B cell (primary cell): ENCODE data around the gene GADD45A. TPM values are rescaled to one million over a fixed set of nuclear protein-coding genes. Genes with fewer than 3 reads are reported as not detected.

ENCODE experiments used
- ATAC-seq: fragments of 200-7000 bp; cut with Tn5 transposase; one replicate; pipeline ENCODE4 v1.10.0; 2021; ENCODE audit warnings: low read depth, mild to moderate bottlenecking, moderate number of reproducible peaks, moderate library complexity
- CTCF ChIA-PET: fragments of 350-600 bp; sonication (Branson Sonifier 250); formaldehyde crosslinking; loops from one replicate; lab custom pipeline; 2021; ENCODE audit warnings: antibody characterized with exemption, inconsistent platforms; lab: Charles Lee
- POLR2A ChIA-PET: fragments of 350-600 bp; sonication (Branson Sonifier 250); formaldehyde crosslinking; loops from one replicate; lab custom pipeline; 2021; ENCODE audit warnings: antibody characterized with exemption; lab: Charles Lee
- DNase-seq: peaks from one replicate; pipeline ENCODE4 v3.0.0; 2013
- H2AFZ ChIP-seq: 2 replicates; pipeline ENCODE4 v1.6.1; 2012; ENCODE audit warnings: mild to moderate bottlenecking, low read depth, low read length; ENCODE audit not compliant: insufficient read depth, poor library complexity, severe bottlenecking
- H3K27ac ChIP-seq, 2 donors: 1 replicate in 1 of 2; 2 replicates in 1 of 2; pipeline ENCODE4 v1.5.1; 2012 to 2013; ENCODE audit warnings: low read length in 2 of 2, mild to moderate bottlenecking in 2 of 2, moderate library complexity in 1 of 2
- H3K27me3 ChIP-seq, 4 experiments: fragments of 200-600 bp in 1 of 4; sonication (generic) in 1 of 4; replicated peaks in 1 of 4; 1 replicate in 2 of 4; 2 replicates in 2 of 4; pipeline versions ENCODE4 v1.6.1 to v1.7.0; 2013 to 2016; ENCODE audit warnings: low read length in 3 of 4, mild to moderate bottlenecking in 2 of 4, mixed read lengths in 1 of 4, moderate library complexity in 1 of 4; ENCODE audit not compliant: insufficient read depth in 4 of 4, control insufficient read depth in 3 of 4; ENCODE audit errors: control extremely low read depth in 1 of 4
- H3K36me3 ChIP-seq, 2 experiments: replicated peaks in 1 of 2; 1 replicate in 1 of 2; 2 replicates in 1 of 2; pipeline versions ENCODE4 v1.6.1 to v1.7.1; 2013; ENCODE audit warnings: low read length in 1 of 2; ENCODE audit not compliant: insufficient read depth in 2 of 2, control insufficient read depth in 1 of 2; ENCODE audit errors: control extremely low read depth in 1 of 2, extremely low read depth in 1 of 2
- H3K4me1 ChIP-seq, 2 donors: fragments of 200-600 bp in 1 of 2; sonication (generic) in 1 of 2; 1 replicate in 1 of 2; 2 replicates in 1 of 2; pipeline versions ENCODE4 v1.5.1 to v1.6.1; 2013 to 2017; ENCODE audit warnings: low read length in 2 of 2; ENCODE audit not compliant: control insufficient read depth in 2 of 2, insufficient read depth in 2 of 2
- H3K4me2 ChIP-seq: replicated peaks from 2 replicates; pipeline ENCODE3; 2012; ENCODE audit warnings: mild to moderate bottlenecking, low read depth, low read length; ENCODE audit not compliant: poor library complexity, severe bottlenecking
- H3K4me3 ChIP-seq, 5 experiments: fragments of 200-600 bp in 1 of 5; sonication (generic) in 1 of 5; 1 replicate in 3 of 5; 2 replicates in 2 of 5; pipeline versions ENCODE4 v1.5.1 to v1.7.0; 2011 to 2016; ENCODE audit warnings: low read length in 4 of 5, mild to moderate bottlenecking in 4 of 5, low read depth in 2 of 5, control low read depth in 1 of 5, moderate library complexity in 1 of 5; ENCODE audit not compliant: insufficient read depth in 1 of 5; ENCODE audit errors: control extremely low read depth in 1 of 5, extremely low read depth in 1 of 5
- H3K79me2 ChIP-seq: fragments of 200-600 bp; sonication (generic); one replicate; pipeline ENCODE4 v1.6.0; 2016; ENCODE audit warnings: low read length; ENCODE audit not compliant: control insufficient read depth, insufficient read depth
- H3K9ac ChIP-seq: fragments of 200-600 bp; sonication (generic); 2 replicates; pipeline ENCODE4 v1.6.1; 2017; ENCODE audit warnings: mild to moderate bottlenecking, low read length, moderate library complexity
- H3K9me3 ChIP-seq, 3 donors: one replicate each; pipeline versions ENCODE4 v1.6.1 to v1.7.1; 2013; ENCODE audit warnings: low read length in 2 of 3; ENCODE audit not compliant: control insufficient read depth in 2 of 3, insufficient read depth in 1 of 3; ENCODE audit errors: control extremely low read depth in 1 of 3
- H4K20me1 ChIP-seq: 2 replicates; pipeline ENCODE4 v1.6.0; 2012; ENCODE audit warnings: mild to moderate bottlenecking, low read length; ENCODE audit not compliant: insufficient read depth, control insufficient read depth, poor library complexity, severe bottlenecking
- H3K27ac Mint-ChIP-seq: one replicate; pipeline ENCODE4 v1.8.0; 2021; ENCODE audit warnings: mixed read lengths
- H3K27me3 Mint-ChIP-seq: one replicate; pipeline ENCODE4 v1.8.0; 2021; ENCODE audit warnings: mixed read lengths
- H3K4me1 Mint-ChIP-seq: one replicate; pipeline ENCODE4 v1.8.0; 2021; ENCODE audit warnings: mixed read lengths
- H3K4me3 Mint-ChIP-seq: one replicate; pipeline ENCODE4 v1.8.0; 2021; ENCODE audit warnings: mixed read lengths
- H3K9me3 Mint-ChIP-seq: one replicate; pipeline ENCODE4 v1.8.0; 2022; ENCODE audit warnings: mixed read lengths; ENCODE audit not compliant: insufficient read depth
- CTCF ChIP-seq: fragments of 200-600 bp; IDR thresholded peaks from one replicate; pipeline ENCODE4 v1.8.0; 2022; ENCODE audit warnings: antibody characterized with exemption, mild to moderate bottlenecking
- EZH2 ChIP-seq: IDR thresholded peaks from 2 replicates; pipeline ENCODE4 v1.6.1; 2012; ENCODE audit warnings: borderline replicate concordance, low read depth, mild to moderate bottlenecking, moderate library complexity, low read length; ENCODE audit not compliant: insufficient read depth, poor library complexity, severe bottlenecking
- WGBS: methylation state at CpG from one replicate; pipeline ENCODE4 v1.1.5; 2013; ENCODE audit warnings: missing lambda C conversion rate; ENCODE audit not compliant: insufficient coverage; 5-methylcytosine and 5-hydroxymethylcytosine counted together
- intact Hi-C: fragments of 100-400 bp; cut with micrococcal nuclease; formaldehyde crosslinking; loops from one replicate; pipeline ENCODE4 v1.10.0; 2022
- polyA plus RNA-seq: library from polyadenylated mRNA; depleted of rRNA; stranded (reverse); fragments of >200 nt; gene quantifications from 2 replicates; pipeline ENCODE4 v1.2.3, GENCODE V29; 2012
- total RNA-seq, 2 donors: library from RNA; stranded (reverse); fragments of 120-200 nt in 1 of 2; gene quantifications; 1 replicate in 1 of 2; 2 replicates in 1 of 2; pipeline versions ENCODE4 v1.2.3 to v1.2.4, GENCODE V29; 2013 to 2022

Gene GADD45A
- total and polyA plus RNA-seq, 2 donors (not counting 1 experiment from before 2014, with no cell fraction given), result 11.6 to 21.1 TPM

- CTCF ChIA-PET, result no interaction called here
Measured at GRCh38 chr1:67690018-67690363, 5.0 kb downstream of the GADD45A start.

GRCh38 chr1:67690411-67690810 is 5.4 kb downstream of the GADD45A start:
- H3K79me2 ChIP-seq, result no peaks in the 10 kb centered on the region
- no CpG with 5 or more reads among the region's 2 CpGs for WGBS
- intact Hi-C loops, result no loop called here

More at GRCh38 chr1:67690018-67690363, 5.0 kb downstream of the GADD45A start:
- no peak for DNase-seq
- Histone ChIP-seq H3K4me2 (no peak overlapping the region), H3K4me3 (no peak overlapping the region), H3K27me3 (no peaks in the 10 kb centered on the region), H3K36me3 (peaks cover 0 to 7% of the 10 kb centered on the region in 2 experiments), H2AFZ (no peak overlapping the region), H3K4me1 (peaks cover 9 to 10% of the 10 kb centered on the region in 2 donors), H4K20me1 (no peaks in the 10 kb centered on the region), H3K27ac (no peak overlapping the region), H3K9me3 (no peaks in the 10 kb centered on the region), H3K9ac (no peak overlapping the region), H3K79me2 (no peaks in the 10 kb centered on the region)
- H3K4me3 Mint-ChIP-seq, result no peak overlapping the region
- no peak overlapping the region for H3K27ac Mint-ChIP-seq
- H3K4me1 Mint-ChIP-seq, result peaks cover 10% of the 10 kb centered on the region
- no peaks in the 10 kb centered on the region for H3K27me3 Mint-ChIP-seq
- H3K9me3 Mint-ChIP-seq, result no peaks in the 10 kb centered on the region
- POLR2A ChIA-PET, result no interaction called here
- intact Hi-C loops, result no loop called here
- no peak for ATAC-seq
- TF ChIP-seq EZH2 (no peak), CTCF (no peak)

More at GRCh38 chr1:67690411-67690810, 5.4 kb downstream of the GADD45A start:
- Mint-ChIP-seq H3K4me1 (peaks cover 9% of the 10 kb centered on the region), H3K27me3 (no peaks in the 10 kb centered on the region), H3K27ac (no peak overlapping the region), H3K4me3 (no peak overlapping the region), H3K9me3 (no peaks in the 10 kb centered on the region)
- TF ChIP-seq EZH2 (no peak), CTCF (no peak)
- Histone ChIP-seq H4K20me1 (no peaks in the 10 kb centered on the region), H2AFZ (no peak overlapping the region), H3K27me3 (no peaks in the 10 kb centered on the region), H3K36me3 (peaks cover 0 to 7% of the 10 kb centered on the region in 2 experiments), H3K4me2 (no peak overlapping the region), H3K9ac (no peak overlapping the region), H3K27ac (no peak overlapping the region), H3K9me3 (no peaks in the 10 kb centered on the region), H3K4me3 (no peak overlapping the region), H3K4me1 (peaks cover 9 to 10% of the 10 kb centered on the region in 2 donors)
- ChIA-PET POLR2A (no interaction called here), CTCF (no interaction called here)
- ATAC-seq (no peak), DNase-seq (no peak)
